Subcutaneous adipose tissue (tissue), 4 donors: Measurements from ENCODE around the gene CXorf58. TPM values are rescaled to one million over a fixed set of nuclear protein-coding genes. Genes with fewer than 3 reads are reported as not detected.

Experiments
- total RNA-seq, 4 donors: library from RNA; depleted of rRNA; stranded (reverse); fragments of >200 nt; gene quantifications; one replicate each; pipeline ENCODE4 v1.1.0, GENCODE V29; 2016
- TF ChIP-seq, protein P1 (sequence below): fragments of 450-650 bp; IDR thresholded peaks from one replicate; pipeline ENCODE4 v1.5.1; 2016; ENCODE audit warnings: low read depth, mild to moderate bottlenecking, control low read depth, antibody characterized with exemption, moderate library complexity

CXorf58 gene
- total RNA-seq, 4 donors from 2014 or later: not detected

DNA sequence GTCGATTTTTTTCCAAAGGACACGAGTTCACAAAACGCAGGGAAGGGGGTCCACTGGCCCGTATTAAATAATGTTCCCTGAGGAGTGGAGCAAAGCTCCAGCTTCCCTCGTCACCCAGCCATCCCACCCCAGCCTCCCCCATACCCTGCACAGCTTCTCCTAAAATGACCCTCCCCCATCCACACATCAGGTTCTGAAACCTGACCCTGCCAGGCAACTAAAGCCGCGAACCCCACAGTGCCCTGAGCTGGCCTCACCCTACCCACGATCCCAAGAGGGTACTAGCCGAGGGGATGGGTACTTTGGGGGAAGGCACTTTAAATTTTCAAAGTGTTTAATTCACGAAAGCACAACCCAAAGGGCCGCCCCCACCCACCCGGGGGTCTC lies 702 bp upstream of the CXorf58 start:
- TF ChIP-seq, protein P1, sequence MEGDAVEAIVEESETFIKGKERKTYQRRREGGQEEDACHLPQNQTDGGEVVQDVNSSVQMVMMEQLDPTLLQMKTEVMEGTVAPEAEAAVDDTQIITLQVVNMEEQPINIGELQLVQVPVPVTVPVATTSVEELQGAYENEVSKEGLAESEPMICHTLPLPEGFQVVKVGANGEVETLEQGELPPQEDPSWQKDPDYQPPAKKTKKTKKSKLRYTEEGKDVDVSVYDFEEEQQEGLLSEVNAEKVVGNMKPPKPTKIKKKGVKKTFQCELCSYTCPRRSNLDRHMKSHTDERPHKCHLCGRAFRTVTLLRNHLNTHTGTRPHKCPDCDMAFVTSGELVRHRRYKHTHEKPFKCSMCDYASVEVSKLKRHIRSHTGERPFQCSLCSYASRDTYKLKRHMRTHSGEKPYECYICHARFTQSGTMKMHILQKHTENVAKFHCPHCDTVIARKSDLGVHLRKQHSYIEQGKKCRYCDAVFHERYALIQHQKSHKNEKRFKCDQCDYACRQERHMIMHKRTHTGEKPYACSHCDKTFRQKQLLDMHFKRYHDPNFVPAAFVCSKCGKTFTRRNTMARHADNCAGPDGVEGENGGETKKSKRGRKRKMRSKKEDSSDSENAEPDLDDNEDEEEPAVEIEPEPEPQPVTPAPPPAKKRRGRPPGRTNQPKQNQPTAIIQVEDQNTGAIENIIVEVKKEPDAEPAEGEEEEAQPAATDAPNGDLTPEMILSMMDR: no peak

DNA sequence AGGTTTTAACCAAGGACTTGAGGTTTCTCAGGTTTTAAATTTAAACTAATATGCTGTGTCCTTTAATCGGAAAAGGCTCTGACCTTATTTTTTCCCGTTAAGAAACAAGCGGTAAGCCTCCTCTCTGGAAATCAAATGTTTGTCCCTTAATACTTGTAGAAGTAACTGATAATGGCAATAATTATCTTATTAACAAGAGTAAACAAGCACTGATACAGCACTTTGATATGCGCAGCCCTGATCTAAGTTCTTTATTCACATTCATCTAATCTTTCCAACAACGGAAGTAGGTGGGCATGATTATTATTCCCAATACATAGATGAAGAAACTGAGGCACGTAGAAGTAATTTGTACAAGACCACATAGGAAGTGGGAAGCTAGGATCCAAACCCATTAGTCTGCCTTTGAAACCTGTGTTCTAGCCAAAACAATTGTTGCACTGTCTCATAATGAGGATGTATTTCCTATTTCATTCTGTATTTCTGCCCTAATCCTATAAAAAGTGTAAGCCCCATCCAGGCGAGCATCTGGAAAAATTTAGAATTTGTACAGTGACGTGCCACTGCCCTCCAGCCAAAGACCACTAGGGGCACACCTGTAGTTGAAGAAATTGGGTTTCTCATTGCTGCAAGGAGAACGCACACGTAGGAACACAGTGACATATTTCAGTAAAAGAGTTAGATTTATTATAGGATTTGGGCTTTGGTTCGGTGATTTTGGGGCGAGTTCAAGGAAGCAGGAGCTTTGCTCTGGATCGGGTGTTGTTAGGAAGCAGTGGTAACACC lies 606 bp downstream of the CXorf58 start:
- TF ChIP-seq, protein P1: no peak

DNA sequence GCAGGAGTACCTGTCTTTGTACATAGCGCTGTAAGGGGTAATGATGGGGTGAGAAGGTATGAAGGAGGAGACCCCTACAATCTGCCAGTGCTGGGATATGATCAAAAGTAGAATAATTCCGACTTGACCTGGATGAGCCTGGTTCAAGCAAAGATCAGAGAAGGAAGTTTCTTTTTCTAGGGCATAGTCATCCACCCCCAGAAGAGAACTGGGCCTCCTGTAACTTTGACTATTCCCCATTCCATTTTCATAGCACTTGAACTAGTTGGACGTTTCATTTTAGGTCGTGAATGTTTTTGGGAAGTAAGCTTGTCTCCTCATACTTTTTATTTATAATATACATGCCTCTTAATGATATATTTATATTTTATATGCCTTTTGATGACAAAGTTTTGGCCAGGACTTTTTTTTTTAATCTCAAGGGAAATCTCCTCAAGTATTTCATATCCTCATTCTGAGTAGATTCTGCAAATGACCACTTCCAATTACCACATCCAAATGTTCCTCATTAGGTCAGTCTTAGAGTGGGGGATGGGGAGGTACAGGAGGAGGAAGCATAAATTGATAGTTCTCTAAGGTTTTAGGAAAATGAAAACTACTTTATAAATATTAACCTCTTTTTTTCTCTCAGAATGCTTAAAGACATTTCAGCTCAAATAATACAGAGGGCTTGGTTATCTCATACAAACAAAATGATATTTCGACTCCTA lies 3.5 kb downstream of the CXorf58 start:
- TF ChIP-seq, protein P1: no peak

DNA sequence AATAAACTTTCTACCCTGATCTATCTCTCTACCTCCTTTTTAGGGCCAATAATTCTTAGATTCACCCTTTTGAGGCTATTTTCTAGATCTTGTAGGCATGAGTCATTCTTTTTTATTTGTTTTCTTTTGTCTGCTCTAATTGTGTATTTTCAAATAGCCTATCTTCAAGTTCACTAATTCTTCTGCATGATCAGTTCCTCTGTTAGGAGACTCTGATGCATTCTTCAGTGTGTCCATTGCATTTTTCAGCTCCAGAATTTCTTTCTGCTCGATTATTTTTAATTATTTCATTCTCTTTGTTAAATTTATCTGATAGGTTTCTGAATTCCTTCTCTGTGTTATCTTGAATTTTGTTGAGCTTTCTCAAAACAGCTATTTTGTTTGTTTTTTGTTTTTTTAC lies 11.3 kb downstream of the CXorf58 start:
- TF ChIP-seq, protein P1: no peak

DNA sequence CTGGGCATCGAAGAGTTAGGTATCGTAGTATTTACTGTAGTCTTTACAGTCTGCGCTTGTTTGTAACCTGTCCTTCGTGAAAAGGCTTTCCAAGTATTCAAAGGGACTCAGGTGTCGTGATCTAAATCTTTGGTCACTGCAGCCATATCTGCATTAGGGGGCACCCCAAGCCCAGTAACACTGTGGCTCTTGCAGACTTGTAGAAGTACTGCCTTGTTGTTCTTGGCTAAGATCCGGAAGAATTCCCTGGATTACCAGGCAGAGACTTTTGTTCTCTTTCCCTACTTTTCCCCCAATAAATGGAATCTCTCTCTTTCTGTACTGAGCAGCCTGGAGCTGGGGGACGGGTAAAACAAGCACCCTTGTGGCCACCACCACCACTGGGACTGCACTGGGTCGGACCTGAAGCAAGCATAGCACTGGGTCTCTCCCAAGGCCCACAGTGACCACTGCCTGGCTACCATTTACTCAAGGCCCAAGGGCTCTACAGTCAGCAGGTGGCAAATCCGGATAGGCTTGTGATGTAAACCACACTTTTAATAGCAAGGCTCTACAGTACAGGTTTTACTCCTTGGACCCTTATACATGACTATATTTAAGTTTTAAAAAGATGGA lies 12.0 kb downstream of the CXorf58 start:
- TF ChIP-seq, protein P1: no peak

DNA sequence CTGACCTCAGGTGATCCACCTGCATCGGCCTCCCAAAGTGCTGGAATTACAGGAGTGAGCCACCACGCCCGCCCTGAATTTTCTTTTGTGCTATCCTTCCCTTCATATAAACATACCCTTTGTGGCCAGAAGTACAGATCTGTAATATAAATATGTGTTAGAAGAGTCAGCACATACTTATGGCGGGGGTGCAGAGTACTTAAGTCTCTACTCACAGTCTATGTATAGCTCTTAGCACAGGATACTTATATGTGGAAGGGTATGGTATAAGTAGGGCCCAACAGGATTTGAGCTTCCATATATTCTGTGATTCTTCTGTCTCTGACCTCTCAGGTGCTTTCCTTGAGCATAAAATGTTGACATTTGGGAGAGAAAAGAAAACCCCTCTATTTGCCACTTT lies 18.2 kb downstream of the CXorf58 start:
- TF ChIP-seq, protein P1: no peak
